SU-DHL-6 (cell line): ENCODE measurements around the gene PLSCR3.

ENCODE experiments used
- H2AFZ ChIP-seq: fragments of 200-600 bp; sonication (generic); 2 replicates; pipeline ENCODE4 v1.6.1; 2014; ENCODE audit warnings: low read depth, mild to moderate bottlenecking, moderate library complexity, mixed read lengths, antibody characterized with exemption, low read length; ENCODE audit not compliant: severe bottlenecking
- H3F3A ChIP-seq: fragments of 200-600 bp; shearing (Covaris generic); 2 replicates; pipeline ENCODE4 v1.6.0; 2016; ENCODE audit warnings: antibody characterized with exemption, mild to moderate bottlenecking; ENCODE audit not compliant: insufficient read depth
- H3K27ac ChIP-seq: fragments of 200-600 bp; sonication (generic); 2 replicates; pipeline ENCODE4 v1.5.1; 2016; ENCODE audit warnings: low read depth, mild to moderate bottlenecking, low read length, moderate library complexity, mixed read lengths
- H3K27me3 ChIP-seq: fragments of 200-600 bp; sonication (generic), shearing (Covaris generic); 2 replicates; pipeline ENCODE4 v1.6.0; 2014; ENCODE audit warnings: mild to moderate bottlenecking, low read length
- H3K36me3 ChIP-seq: fragments of 200-600 bp; sonication (generic); 2 replicates; pipeline ENCODE4 v1.6.1; 2014; ENCODE audit warnings: mild to moderate bottlenecking, low read length, mixed read lengths
- H3K4me2 ChIP-seq: fragments of 300-600, 200-600 bp; shearing (Covaris generic), sonication (generic); 2 replicates; pipeline ENCODE4 v1.6.0; 2014; ENCODE audit warnings: low read length, low read depth, mild to moderate bottlenecking; ENCODE audit not compliant: poor library complexity, severe bottlenecking
- H3K4me3 ChIP-seq: fragments of 200-600 bp; sonication (generic); 2 replicates; pipeline ENCODE4 v1.5.1; 2014; ENCODE audit warnings: antibody characterized with exemption, low read length, mild to moderate bottlenecking, mixed read lengths; ENCODE audit not compliant: insufficient read depth, poor library complexity, severe bottlenecking
- H3K79me2 ChIP-seq: fragments of 200-600 bp; sonication (generic); 2 replicates; pipeline ENCODE4 v1.6.1; 2014; ENCODE audit warnings: mild to moderate bottlenecking, low read length, moderate library complexity; ENCODE audit not compliant: insufficient read depth
- H3K9ac ChIP-seq: fragments of 200-600 bp; sonication (generic); 2 replicates; pipeline ENCODE4 v1.7.0; 2014; ENCODE audit warnings: mild to moderate bottlenecking, low read length
- H3K9me2 ChIP-seq: fragments of 200-600 bp; sonication (generic); replicated peaks from 2 replicates; pipeline ENCODE4 v1.6.1; 2014; ENCODE audit warnings: low read length; ENCODE audit not compliant: insufficient read depth
- H3K9me3 ChIP-seq: fragments of 200-600 bp; sonication (generic); 2 replicates; pipeline ENCODE4 v1.6.1; 2014; ENCODE audit warnings: low read length, mixed read lengths; ENCODE audit not compliant: insufficient read depth
- H4K20me1 ChIP-seq: fragments of 200-600 bp; sonication (generic); 2 replicates; pipeline ENCODE4 v1.6.1; 2014; ENCODE audit warnings: low read depth, mild to moderate bottlenecking, antibody characterized with exemption, low read length, moderate library complexity, mixed read lengths
- CTCF ChIP-seq: fragments of 200-600 bp; sonication (generic); IDR thresholded peaks from one replicate; pipeline ENCODE4 v1.5.1; 2017; ENCODE audit warnings: antibody characterized with exemption, mild to moderate bottlenecking, low read length, moderate library complexity; ENCODE audit not compliant: insufficient read depth, poor library complexity, severe bottlenecking
- EZH2phosphoT487 ChIP-seq: fragments of 200-600 bp; sonication (generic), shearing (Covaris generic); conservative IDR thresholded peaks from 2 replicates; pipeline ENCODE4 v1.6.1; 2018; ENCODE audit warnings: mild to moderate bottlenecking, antibody characterized with exemption, low read length, moderate library complexity, mixed read lengths

Gene PLSCR3

DNA sequence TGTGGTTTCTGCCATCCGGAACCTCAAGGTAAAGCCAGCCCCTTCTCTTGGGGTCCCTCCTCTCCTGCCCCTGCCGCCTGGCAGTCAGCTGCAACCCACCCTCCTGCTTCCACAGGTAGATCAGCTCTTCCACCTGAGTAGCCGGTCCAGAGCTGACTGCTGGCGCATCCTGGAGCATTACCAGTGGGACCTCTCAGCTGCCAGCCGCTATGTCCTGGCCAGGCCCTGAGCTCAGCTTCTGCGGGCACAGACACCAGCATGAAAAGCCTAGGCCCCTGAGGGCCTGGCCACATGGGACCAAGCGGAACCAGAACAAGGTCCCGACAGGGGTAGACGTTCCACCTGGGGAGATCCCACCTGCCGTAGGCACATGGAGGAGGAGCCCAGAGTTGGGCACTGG is 5.5 kb downstream of the PLSCR3 start:
- H2AFZ ChIP-seq: no peak overlapping the region
- H3F3A ChIP-seq: 0 out of 2 replicates have a peak, but pooled peaks cover 3% of the 10 kb centered on the region
- H3K4me3 ChIP-seq: no peak overlapping the region
- no peaks in the 10 kb centered on the region for H3K9me2 ChIP-seq
- no peak overlapping the region for H3K27ac ChIP-seq
- H3K9ac ChIP-seq: no peak overlapping the region
- no peaks in the 10 kb centered on the region for H3K36me3 ChIP-seq
- no peaks in the 10 kb centered on the region for H3K9me3 ChIP-seq
- H3K79me2 ChIP-seq: no peaks in the 10 kb centered on the region
- no peaks in the 10 kb centered on the region for H3K27me3 ChIP-seq
- no peaks in the 10 kb centered on the region for H4K20me1 ChIP-seq
- TF ChIP-seq EZH2phosphoT487 (no peak), CTCF (no peak)
- no peak overlapping the region for H3K4me2 ChIP-seq

GRCh38 chr17:7384489-7385081 is 9.7 kb downstream of the PLSCR3 start:
- no peaks in the 10 kb centered on the region for H3F3A ChIP-seq
- peak overlapping the region; percentile 79 for H3K4me2 ChIP-seq
- peak overlapping the region; percentile 94 for H2AFZ ChIP-seq
- TF ChIP-seq EZH2phosphoT487: no peak
- no peak for TF ChIP-seq CTCF
- H3K27me3 ChIP-seq: no peaks in the 10 kb centered on the region
- H4K20me1 ChIP-seq: no peaks in the 10 kb centered on the region
- H3K4me3 ChIP-seq: peak overlapping the region; percentile 77
- H3K27ac ChIP-seq: peak overlapping the region; percentile 48
- H3K36me3 ChIP-seq: no peaks in the 10 kb centered on the region
- H3K9me2 ChIP-seq: no peaks in the 10 kb centered on the region
- no peaks in the 10 kb centered on the region for H3K79me2 ChIP-seq
- H3K9ac ChIP-seq: peak overlapping the region; percentile 73
- peaks cover 3% of the 10 kb centered on the region; the same call in 1 of the 2 replicates for H3K9me3 ChIP-seq

DNA sequence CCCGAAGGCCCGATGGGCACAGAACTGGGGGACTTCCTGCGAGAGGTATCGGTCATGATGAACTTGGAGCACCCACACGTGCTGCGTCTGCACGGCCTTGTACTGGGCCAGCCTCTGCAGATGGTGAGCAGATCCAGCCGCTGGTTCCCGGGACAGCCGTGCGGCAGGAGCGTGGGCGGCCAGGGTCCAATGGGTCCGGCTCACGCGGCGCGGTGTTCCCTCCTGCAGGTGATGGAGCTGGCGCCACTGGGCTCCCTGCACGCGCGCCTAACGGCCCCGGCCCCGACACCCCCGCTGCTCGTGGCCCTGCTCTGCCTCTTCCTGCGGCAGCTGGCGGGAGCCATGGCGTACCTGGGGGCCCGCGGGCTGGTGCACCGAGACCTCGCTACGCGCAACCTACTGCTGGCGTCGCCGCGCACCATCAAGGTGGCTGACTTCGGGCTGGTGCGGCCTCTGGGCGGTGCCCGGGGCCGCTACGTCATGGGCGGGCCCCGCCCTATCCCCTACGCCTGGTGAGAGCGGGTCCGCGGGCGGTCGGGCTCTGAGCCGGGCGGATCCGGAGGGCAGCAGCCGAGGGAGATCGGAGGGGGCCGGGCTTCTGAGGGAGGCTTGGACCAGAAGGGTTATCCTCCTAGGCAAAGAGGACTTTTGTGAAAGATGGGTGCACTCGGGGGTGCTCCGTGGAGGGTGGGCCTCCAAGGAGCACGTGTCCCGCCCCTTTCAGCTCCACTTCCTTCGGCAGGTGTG is 10.4 kb downstream of the PLSCR3 start:
- Histone ChIP-seq H3K27me3 (no peaks in the 10 kb centered on the region), H3K27ac (peak overlapping the region; percentile 48), H3F3A (no peaks in the 10 kb centered on the region)

More for the DNA sequence above, 10.4 kb downstream of the PLSCR3 start:
- peaks cover 9% of the 10 kb centered on the region; the same call in 1 of the 2 replicates for H3K9me3 ChIP-seq
- TF ChIP-seq EZH2phosphoT487: no peak
- no peak for TF ChIP-seq CTCF
- H4K20me1 ChIP-seq: no peaks in the 10 kb centered on the region
- H3K9ac ChIP-seq: peak overlapping the region; percentile 73
- peak overlapping the region; percentile 79 for H3K4me2 ChIP-seq
- H3K79me2 ChIP-seq: no peaks in the 10 kb centered on the region
- H3K4me3 ChIP-seq: peak overlapping the region; percentile 77
- H3K36me3 ChIP-seq: no peaks in the 10 kb centered on the region
- no peaks in the 10 kb centered on the region for H3K9me2 ChIP-seq
- peak overlapping the region; percentile 94 for H2AFZ ChIP-seq
